HG02623 (cell line): ENCODE results near the gene PPP1R12B.
"Not testable (repeated sequence)": the region's sequence is repeated elsewhere in the genome, so short reads cannot be mapped to it uniquely, and the experiment has no call there.

ENCODE experiments used
- ATAC-seq: cut with Tn5 transposase; IDR thresholded peaks from one replicate; pipeline ENCODE4 v1.9.1; 2021; ENCODE audit warnings: moderate library complexity; ENCODE audit not compliant: unreplicated experiment

The PPP1R12B gene

GRCh38 chr1:202578001-202578504, 229.6 kb downstream of the PPP1R12B start:
- no peak for ATAC-seq

DNA sequence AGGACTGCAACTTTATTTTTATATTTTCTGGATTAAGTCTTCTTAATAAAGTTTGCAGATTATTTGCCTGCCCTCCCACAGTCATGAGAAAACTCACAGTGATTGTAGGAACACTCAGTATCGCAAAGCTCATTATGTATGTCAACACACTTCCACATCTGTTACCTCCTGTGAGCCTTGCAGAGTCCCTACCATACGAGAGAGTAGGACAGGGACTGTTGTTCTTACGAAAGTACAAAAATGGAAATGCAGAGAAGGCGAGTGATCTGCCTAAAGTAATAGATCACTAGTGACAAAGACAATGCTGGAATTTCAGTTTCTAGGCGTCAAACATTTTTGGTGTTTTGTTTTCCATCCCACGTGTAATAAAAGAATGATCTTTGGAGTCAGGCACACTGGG, 230.1 kb downstream of the PPP1R12B start:
- no peak for ATAC-seq

GRCh38 chr1:202579806-202580205, 231.3 kb downstream of the PPP1R12B start:
- no peak for ATAC-seq

- ATAC-seq, result no peak
Measured at GRCh38 chr1:202580619-202581018, 232.1 kb downstream of the PPP1R12B start.

- not testable (repeated sequence) for ATAC-seq
Measured at GRCh38 chr1:202582350-202582749, 233.9 kb downstream of the PPP1R12B start.

DNA sequence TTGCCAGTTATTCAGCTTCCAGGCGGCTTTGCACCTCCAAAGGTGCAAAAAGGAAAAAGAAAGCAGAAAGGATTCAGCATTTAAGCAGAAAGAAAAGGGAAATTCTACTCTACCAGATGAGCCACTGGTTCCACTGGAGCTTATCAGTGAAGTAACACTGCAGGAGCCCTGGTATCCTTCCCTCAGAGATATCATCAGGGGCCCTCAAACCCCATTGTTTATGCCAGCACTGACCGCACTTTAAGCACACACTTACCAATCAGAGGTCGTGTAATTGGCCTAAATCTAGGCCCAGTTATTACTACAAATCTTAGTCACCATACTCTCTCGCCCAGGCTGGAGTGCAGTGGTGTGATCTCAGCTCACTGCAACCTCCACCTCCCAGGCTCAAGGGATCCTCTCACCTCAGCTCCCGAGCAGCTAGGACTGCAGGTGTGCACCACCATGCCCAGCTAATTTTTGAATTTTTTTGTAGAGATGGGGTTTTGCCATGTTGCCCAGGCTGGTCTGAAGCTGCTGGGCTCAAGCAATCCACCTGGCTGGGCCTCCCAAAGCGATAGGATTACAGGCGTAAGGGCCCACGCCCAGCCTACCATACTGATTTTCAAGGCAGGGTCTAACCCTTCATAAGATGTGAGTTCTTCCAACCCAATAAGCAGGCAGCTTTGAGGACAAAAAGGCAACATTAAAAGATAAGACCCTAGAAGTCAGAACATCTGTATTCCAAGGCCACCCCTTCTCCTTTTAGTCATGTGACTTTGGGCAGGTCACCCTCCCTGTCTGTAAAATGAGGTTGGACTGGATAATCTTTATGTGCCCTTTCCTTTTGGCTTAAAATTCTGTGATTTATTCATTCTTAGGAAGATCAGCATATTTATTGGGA, 236.4 kb downstream of the PPP1R12B start:
- no peak for ATAC-seq

DNA sequence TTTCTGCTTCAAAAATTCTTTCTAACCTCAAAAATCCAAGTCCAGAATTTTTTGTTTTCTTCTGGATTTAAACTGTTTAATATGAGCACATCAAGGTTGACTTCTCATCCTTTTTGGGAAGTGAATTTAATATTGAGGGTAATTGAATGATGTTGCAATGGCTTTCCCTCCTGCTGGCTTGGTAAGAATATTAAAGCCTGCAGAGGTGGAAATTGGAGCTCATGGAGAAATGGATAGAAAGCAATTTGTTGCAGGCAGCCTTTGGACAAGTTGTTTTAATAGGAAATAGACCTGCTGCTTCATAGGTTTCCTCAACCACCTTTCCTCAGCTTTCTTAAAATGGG, 237.1 kb downstream of the PPP1R12B start:
- no peak for ATAC-seq

DNA sequence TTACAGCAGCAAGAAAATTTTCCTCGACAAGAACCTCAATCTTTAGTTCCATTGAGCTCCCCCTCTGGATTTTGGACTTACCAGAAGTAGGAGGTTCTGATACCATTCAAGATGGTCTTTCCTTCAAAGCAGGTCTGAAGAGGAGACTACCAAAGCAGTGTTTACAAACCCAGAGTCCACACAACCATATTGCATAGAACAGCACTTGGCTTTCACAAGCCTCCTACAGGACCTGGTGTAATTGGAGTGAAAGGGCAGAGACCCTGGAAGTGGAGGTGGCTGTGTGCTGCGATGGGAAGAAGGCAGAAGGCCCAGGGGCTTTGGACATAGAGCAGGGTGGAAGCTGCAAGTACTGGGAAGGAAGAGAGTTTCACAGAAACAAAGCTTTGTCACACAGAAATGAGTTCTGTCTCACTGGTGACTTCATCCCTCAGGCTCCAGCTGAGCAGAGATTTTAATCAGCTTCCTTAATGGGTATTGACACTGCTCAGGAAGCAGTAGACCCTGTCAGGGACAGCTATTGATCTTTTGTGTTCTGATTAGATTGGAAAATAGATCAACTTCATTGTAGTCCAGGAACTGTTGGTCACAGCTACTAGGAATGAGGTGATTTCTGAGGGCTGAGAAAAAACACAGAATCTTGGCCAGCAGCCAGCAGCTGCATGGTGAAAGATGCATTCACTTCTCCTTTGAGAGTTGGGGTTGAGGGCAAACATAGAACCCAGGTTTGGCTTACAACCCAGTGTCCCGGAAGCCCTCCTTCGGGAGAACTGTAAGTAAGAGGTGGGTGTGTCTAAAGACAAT, 237.7 kb downstream of the PPP1R12B start:
- no peak for ATAC-seq

- no peak for ATAC-seq
Measured at GRCh38 chr1:202586871-202587270, 238.4 kb downstream of the PPP1R12B start.

DNA sequence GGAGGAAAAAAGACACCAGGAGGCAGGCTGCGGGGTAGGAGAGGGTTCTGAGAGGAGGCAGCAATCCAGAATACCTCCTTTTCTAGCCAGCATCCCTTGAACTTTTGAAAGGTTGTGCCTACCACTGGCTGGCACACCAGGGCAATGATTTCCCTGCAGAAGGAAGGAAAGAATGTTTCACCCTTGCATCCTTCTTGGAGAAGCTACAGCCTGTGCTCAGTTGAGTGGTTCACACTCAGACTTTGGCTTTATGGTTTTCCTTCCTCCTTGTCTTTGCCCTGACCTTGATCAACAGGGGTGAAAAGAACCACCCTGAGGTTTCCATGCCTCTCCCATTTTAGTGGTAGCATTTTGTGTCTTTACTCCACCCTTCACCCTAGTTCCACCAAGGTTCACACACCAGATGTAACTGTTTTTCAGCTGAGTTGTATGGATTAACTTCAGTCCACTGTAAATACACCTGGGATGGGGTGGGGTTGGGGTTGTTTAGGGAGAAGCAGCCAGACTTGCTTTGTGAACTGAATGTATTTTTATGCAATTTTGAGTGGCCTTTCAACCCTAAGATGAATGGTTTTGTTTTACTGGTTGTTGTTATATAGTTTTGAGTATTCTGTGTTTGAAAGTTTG, 239.5 kb downstream of the PPP1R12B start:
- ATAC-seq, result no peak

- ATAC-seq, result no peak
Measured at GRCh38 chr1:202588503-202589189, 240.1 kb downstream of the PPP1R12B start.

DNA sequence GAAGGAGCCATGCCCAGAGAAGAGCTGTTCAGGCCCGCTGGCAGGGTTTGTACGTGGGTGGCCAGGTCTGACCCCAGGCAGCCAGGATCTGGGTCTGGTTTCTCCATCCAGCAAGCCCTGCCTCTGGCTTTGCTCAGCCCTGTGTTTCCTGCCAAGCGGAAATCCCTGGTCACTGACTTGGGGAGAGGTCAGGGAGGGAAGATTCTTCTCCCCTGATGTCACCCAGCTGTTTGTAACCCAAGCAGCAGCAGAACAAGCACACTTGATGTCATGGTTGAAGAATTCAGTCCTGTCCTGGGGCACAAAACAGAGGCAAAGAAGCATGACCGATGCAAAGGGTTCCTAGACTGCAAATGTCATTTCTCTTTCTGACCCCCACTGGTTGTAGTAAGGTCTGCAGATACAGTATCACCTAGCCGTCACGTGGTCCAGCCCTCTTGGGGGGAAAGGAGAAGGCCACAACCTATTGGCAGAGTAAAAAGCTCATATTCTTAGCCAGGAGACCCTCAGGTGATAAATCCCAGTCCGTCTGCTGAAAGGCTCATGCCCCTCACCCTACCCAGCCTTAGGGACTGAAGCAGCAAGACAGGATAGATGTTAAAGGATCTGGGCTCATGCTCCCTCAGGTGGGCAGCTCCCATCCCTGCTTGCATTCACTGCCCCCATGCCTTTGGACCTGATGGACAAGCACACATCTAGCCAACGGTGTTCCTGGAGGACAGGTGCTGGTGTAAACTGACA, 240.9 kb downstream of the PPP1R12B start:
- no peak for ATAC-seq

- no peak for ATAC-seq
Measured at GRCh38 chr1:202590126-202590525, 241.6 kb downstream of the PPP1R12B start.

DNA sequence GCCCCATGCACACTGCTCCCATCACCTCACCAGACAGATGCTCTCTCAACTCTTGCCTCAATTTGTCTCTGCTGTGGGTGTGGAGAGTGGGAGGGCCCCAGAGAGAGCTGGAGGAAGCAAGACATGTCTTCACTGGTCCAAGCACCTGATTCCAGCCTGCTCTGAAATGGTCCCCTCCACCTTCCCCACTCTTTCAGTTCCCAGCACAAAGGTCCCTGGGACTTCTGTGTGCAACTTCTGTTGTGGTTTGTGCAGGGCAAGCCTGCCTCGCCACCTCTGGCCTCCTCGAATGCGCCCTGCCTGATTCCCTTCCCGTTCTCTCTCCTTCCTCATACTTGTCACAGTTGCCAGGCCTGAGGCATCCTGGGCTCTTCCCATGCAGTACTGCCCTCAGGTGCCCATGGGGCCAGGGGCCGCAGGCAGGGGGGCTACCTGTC, 242.5 kb downstream of the PPP1R12B start:
- no peak for ATAC-seq

DNA sequence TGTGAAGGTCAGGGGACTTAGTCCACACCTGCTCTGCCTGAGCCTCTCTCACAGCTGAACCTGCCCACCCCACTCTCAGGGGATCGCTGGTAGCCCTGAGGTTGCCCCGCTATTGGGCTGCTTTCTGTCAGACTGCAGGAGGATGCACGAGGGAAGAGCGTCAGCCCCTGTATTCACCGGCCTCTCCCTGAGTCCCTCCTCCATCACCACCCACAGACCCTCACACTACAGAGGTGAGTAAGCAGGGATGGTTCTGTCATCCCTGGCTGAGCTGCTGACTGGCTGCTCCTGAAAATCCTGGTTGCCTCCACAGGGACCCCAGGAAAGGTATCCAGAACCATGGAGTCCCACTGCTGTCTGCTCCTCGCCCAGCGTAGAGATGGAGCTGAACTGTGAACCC, 243.0 kb downstream of the PPP1R12B start:
- ATAC-seq, result no peak

- ATAC-seq, result no peak
Measured at GRCh38 chr1:202592146-202592545, 243.6 kb downstream of the PPP1R12B start.

GRCh38 chr1:202593845-202594244, 245.3 kb downstream of the PPP1R12B start:
- ATAC-seq, result no peak

DNA sequence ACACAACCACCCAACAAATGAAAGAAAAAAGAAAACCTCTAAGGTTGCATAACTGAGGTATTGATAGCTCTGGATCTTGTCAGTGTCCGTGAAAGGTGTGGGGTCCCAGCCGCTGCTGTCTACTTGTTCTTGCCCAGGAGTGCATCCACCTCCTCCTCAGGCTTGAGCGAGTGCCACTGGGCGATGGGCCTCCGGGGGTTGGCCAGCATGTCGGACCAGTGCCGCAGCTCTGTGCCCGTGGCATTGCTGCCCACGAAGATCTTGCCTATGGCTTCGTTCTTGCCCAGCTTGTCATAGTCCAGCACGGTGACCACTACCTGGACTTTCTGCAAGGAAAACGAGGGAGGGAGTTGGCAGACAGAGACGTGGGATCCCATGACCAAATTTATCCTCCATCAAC, 248.1 kb downstream of the PPP1R12B start:
- ATAC-seq, result no peak

GRCh38 chr1:202597090-202597761, 248.7 kb downstream of the PPP1R12B start:
- no peak for ATAC-seq
